Colonic mucosa (tissue), 4 donors: ENCODE measurements around the gene TRIM27. TPM values are rescaled to one million over a fixed set of nuclear protein-coding genes. Genes with fewer than 3 reads are reported as not detected.

ENCODE experiments used
- DNase-seq: peaks from one replicate; pipeline ENCODE4 v3.0.0-alpha.2; 2020
- H3K27ac ChIP-seq: fragments of 200-600 bp; one replicate; pipeline ENCODE4 v1.8.0; 2021
- H3K27me3 ChIP-seq: fragments of 200-600 bp; one replicate; pipeline ENCODE4 v1.8.0; 2021
- H3K36me3 ChIP-seq: fragments of 200-600 bp; one replicate; pipeline ENCODE4 v1.8.0; 2021
- H3K4me1 ChIP-seq: fragments of 200-600 bp; one replicate; pipeline ENCODE4 v1.8.0; 2021; ENCODE audit warnings: mild to moderate bottlenecking
- H3K4me3 ChIP-seq: fragments of 200-600 bp; one replicate; pipeline ENCODE4 v1.8.0; 2021
- H3K9ac ChIP-seq, 2 donors: one replicate each; pipeline ENCODE4 v1.7.0; 2013; ENCODE audit warnings: control low read depth in 2 of 2, low read depth in 2 of 2, low read length in 2 of 2
- H3K9me3 ChIP-seq: fragments of 200-600 bp; one replicate; pipeline ENCODE4 v1.8.0; 2021
- CTCF ChIP-seq: fragments of 200-600 bp; IDR thresholded peaks from one replicate; pipeline ENCODE4 v1.8.0; 2022; ENCODE audit warnings: antibody characterized with exemption, mild to moderate bottlenecking
- intact Hi-C: fragments of 100-400 bp; cut with DNase I; formaldehyde crosslinking; loops from one replicate; pipeline ENCODE4 v1.14.1; 2022
- total RNA-seq, 2 donors: library from RNA; stranded (reverse); fragmentation: NEBNext Ultra II Directional in 1 of 2; extraction: Animal tissue kit (Norgen Biotek cat#: 25700) in 1 of 2; gene quantifications; one replicate each; pipeline ENCODE4 v1.2.1, GENCODE V29; 2021
- donor health status: healthy.
- donor health status: DM: no; HTN: no; CAD: no.
- donor health status: DM: no; HTN: no; CAD: no.

The TRIM27 gene
- total RNA-seq, 2 donors from 2014 or later = 26.9 to 47.7 TPM

- no peak for DNase-seq
- Histone ChIP-seq H3K9ac (no peak overlapping the region), H3K27me3 (no peaks in the 10 kb centered on the region), H3K4me3 (no peak overlapping the region), H3K4me1 (no peaks in the 10 kb centered on the region), H3K27ac (no peak overlapping the region), H3K36me3 (peaks cover 24% of the 10 kb centered on the region), H3K9me3 (no peaks in the 10 kb centered on the region)
- intact Hi-C loops = no loop called here
- TF ChIP-seq CTCF = no peak
These were observed 17.1 kb downstream of the TRIM27 start for GRCh38 chr6:28906669-28907068.

- no peak overlapping the region for H3K9ac ChIP-seq
- no peak for TF ChIP-seq CTCF
- no peaks in the 10 kb centered on the region for H3K27me3 ChIP-seq
- no peaks in the 10 kb centered on the region for H3K9me3 ChIP-seq
- no peak overlapping the region for H3K4me3 ChIP-seq
- DNase-seq = no peak
- intact Hi-C loops = no loop called here
- H3K27ac ChIP-seq = no peak overlapping the region
- no peaks in the 10 kb centered on the region for H3K4me1 ChIP-seq
- H3K36me3 ChIP-seq = peaks cover 24% of the 10 kb centered on the region
These were observed 20.1 kb downstream of the TRIM27 start for GRCh38 chr6:28903686-28904085.

- no peak overlapping the region for H3K4me3 ChIP-seq
- H3K27me3 ChIP-seq = no peaks in the 10 kb centered on the region
- no peak overlapping the region for H3K27ac ChIP-seq
- H3K36me3 ChIP-seq = peaks cover 16% of the 10 kb centered on the region
- H3K9ac ChIP-seq = no peak overlapping the region
- DNase-seq = no peak
- no peaks in the 10 kb centered on the region for H3K9me3 ChIP-seq
- H3K4me1 ChIP-seq = peaks cover 3% of the 10 kb centered on the region
- no peak for TF ChIP-seq CTCF
- intact Hi-C loops = no loop called here
These were observed 22.0 kb downstream of the TRIM27 start for GRCh38 chr6:28901831-28902230.

DNA sequence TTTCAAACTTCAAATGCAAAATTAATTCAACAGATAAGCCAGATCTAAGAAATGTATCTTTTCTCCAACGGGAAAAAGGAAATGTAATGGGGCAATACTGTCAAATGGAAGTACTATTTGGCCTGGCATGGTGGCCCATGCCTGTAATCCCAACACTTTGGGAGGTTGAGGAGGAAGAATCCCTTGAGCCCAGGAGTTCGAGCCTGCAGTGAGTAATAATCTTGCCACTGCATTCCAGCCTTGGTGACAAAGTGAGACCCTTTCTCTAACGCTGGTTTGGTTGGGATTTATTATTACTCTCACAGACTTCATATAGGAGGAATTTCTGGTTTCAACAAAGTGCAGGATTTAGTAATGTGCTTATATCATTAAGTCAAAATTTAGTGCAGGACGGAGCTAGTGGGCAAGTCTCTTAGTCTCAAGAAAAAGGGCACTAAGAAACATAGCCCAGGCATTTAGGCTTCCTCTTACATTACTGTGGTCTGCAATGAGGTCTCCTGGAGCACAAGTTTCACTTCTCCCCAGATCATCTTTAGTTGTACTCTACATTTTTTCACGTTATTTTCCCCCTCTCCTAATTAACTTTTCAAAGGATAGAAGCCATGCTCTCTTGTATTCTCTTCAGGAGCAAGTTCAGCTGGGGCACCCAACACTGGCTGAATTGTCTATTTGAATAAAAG, 23.1 kb downstream of the TRIM27 start:
- intact Hi-C loops = no loop called here
- Histone ChIP-seq H3K36me3 (peaks cover 16% of the 10 kb centered on the region), H3K9ac (no peak overlapping the region), H3K4me3 (no peak overlapping the region), H3K9me3 (no peaks in the 10 kb centered on the region), H3K27ac (no peak overlapping the region), H3K27me3 (no peaks in the 10 kb centered on the region), H3K4me1 (peaks cover 3% of the 10 kb centered on the region)
- no peak for TF ChIP-seq CTCF
- DNase-seq = no peak

GRCh38 chr6:28898710-28898965, 25.1 kb downstream of the TRIM27 start:
- Histone ChIP-seq H3K4me1 (peaks cover 3% of the 10 kb centered on the region), H3K9ac (no peak overlapping the region), H3K9me3 (no peaks in the 10 kb centered on the region), H3K27ac (no peak overlapping the region), H3K27me3 (no peaks in the 10 kb centered on the region), H3K36me3 (peaks cover 6% of the 10 kb centered on the region), H3K4me3 (no peak overlapping the region)
- DNase-seq = no peak
- no peak for TF ChIP-seq CTCF
- intact Hi-C loops = loop anchor here (5.0 kb wide), 1 partner anchor 44 kb away; no protein-coding TSS in a partner anchor
